Aorta (tissue), 5 donors: ENCODE data around the gene SLC6A11. TPM values are rescaled to one million over a fixed set of nuclear protein-coding genes. Genes with fewer than 3 reads are reported as not detected.

Experiments used
- ATAC-seq: fragments of 200-7000 bp; cut with Tn5 transposase; one replicate; pipeline ENCODE4 v1.9.1; 2022; ENCODE audit warnings: moderate library complexity; ENCODE audit not compliant: low FRiP score
- DNase-seq, 2 donors: peaks; one replicate each; pipeline ENCODE4 v3.0.0-alpha.2; 2020
- H3K27ac ChIP-seq, 2 donors: one replicate each; pipeline ENCODE4 v1.5.1; 2013; ENCODE audit warnings: low read length in 2 of 2, mild to moderate bottlenecking in 2 of 2, moderate library complexity in 2 of 2, control low read depth in 1 of 2, inconsistent platforms in 1 of 2, low read depth in 1 of 2
- H3K27me3 ChIP-seq, 2 donors: one replicate each; pipeline ENCODE4 v1.6.1; 2013; ENCODE audit warnings: control low read depth in 1 of 2, low read length in 1 of 2, mild to moderate bottlenecking in 1 of 2, moderate library complexity in 1 of 2; ENCODE audit not compliant: insufficient read depth in 2 of 2, control insufficient read depth in 1 of 2
- H3K36me3 ChIP-seq, 2 donors: one replicate each; pipeline ENCODE4 v1.6.1; 2013; ENCODE audit warnings: control low read depth in 1 of 2, low read length in 1 of 2, mild to moderate bottlenecking in 1 of 2; ENCODE audit not compliant: insufficient read depth in 2 of 2, control insufficient read depth in 1 of 2
- H3K4me1 ChIP-seq, 2 donors: one replicate each; pipeline ENCODE4 v1.6.1; 2013; ENCODE audit warnings: low read length in 2 of 2, control low read depth in 1 of 2, mild to moderate bottlenecking in 1 of 2, moderate library complexity in 1 of 2; ENCODE audit not compliant: insufficient read depth in 2 of 2, control insufficient read depth in 1 of 2
- H3K4me3 ChIP-seq, 2 donors: one replicate each; pipeline ENCODE4 v1.5.1; 2013; ENCODE audit warnings: low read length in 2 of 2, control low read depth in 1 of 2, mild to moderate bottlenecking in 1 of 2
- H3K9me3 ChIP-seq: one replicate; pipeline ENCODE4 v1.6.1; 2013; ENCODE audit warnings: mild to moderate bottlenecking, low read length; ENCODE audit not compliant: control insufficient read depth
- WGBS, 2 donors: extraction: QIAGEN DNeasy Blood & Tissue Kit; methylation state at CpG; one replicate each; pipeline ENCODE4 v1.1.7; 2013; 5-methylcytosine and 5-hydroxymethylcytosine counted together
- intact Hi-C, 2 donors: fragments of 100-400 bp; cut with DNase I; formaldehyde crosslinking; loops; one replicate each; pipeline versions ENCODE4 v1.14.2 to v1.15.0; 2022
- long read RNA-seq, 2 donors: library from polyadenylated mRNA; unstranded; transcript quantifications; one replicate each; pipeline ENCODE4 v2.0.0, GENCODE V29; 2020 to 2021
- polyA plus RNA-seq, 2 donors: library from polyadenylated mRNA; stranded (reverse); fragments of 200-250 nt; gene quantifications; one replicate each; pipeline ENCODE4 v1.2.3, GENCODE V29; 2013
- total RNA-seq, 2 donors: library from RNA; stranded (reverse); fragmentation: NEBNext Ultra II Directional; extraction: Animal tissue kit (Norgen Biotek cat#: 25700); gene quantifications; one replicate each; pipeline ENCODE4 v1.2.1, GENCODE V29; 2021
- donor health status: healthy with polysubstance abuse.
- donor health status: Bipolar disorder and iron deficiency.
- donor health status: DM: no; HTN: no; CAD: no.
- donor health status: DM: no; HTN: no; CAD: no.
- donor health status: DM: yes; HTN: yes; CAD: no.

SLC6A11 gene
- total RNA-seq, result not detected
- not detected for polyA plus RNA-seq
- long read RNA-seq, donor 1, result 0 reads
- long read RNA-seq, donor 2, result 0 reads

- intact Hi-C loops, result no loop called here
- no peak within 1 kb of the TSS for H3K27ac ChIP-seq
- H3K4me3 ChIP-seq, result no peak within 1 kb of the TSS
- H3K27me3 ChIP-seq, result no peaks in the 10 kb centered on the region
- no peaks in the 10 kb centered on the region for H3K4me1 ChIP-seq
- DNase-seq (no peak), ATAC-seq (no peak)
- H3K36me3 ChIP-seq, result no peaks in the 10 kb centered on the region
- H3K9me3 ChIP-seq, result no peaks in the 10 kb centered on the region
- 3% methylated on average over 69 to 96 of the region's 96 CpGs for WGBS, 2 donors
Measured at GRCh38 chr3:10816019-10816862, at the start of gene SLC6A11. Gene SLC6A11, plus strand, starts transcription at chr3:10816228. Its CDS starts 38 bp downstream, at chr3:10816266.

DNA sequence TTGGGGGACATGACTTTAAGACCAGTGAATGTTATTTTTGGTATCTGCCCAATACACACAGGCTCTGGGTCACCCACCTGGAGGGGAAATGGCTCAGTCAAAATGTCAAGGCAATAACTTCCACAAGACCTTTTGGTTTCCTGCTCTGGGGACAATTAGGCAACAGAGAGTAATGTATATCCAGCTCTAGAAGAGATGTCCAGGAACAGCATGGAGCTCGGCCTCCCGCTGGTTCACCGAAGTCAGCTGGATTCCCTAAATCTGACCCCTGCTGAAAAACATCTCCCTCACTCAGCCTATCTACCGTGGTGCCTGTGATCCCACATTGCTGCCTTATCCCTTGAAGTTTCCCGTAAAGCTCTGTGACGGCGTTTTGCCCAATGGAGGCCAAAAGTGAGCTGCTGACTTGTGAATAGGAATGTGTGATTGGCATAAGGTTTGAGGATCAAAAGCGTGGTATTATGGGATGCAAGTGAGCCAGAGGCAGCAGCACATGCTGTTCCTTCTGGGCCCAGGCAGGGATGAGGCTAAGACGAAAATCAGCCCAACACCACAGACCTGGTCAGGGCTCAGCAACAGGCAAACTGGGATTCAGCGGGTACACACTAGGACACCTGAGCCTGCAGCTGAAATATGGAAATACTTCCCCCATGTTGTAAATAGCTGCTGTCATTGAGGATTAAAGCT lies 47.2 kb upstream of the SLC6A11 start:
- no peak overlapping the region for H3K4me3 ChIP-seq
- H3K9me3 ChIP-seq, result peaks cover 5% of the 10 kb centered on the region
- 73 to 77% methylated on average over 10 of the region's 10 CpGs for WGBS, 2 donors
- DNase-seq, result no peak
- no peak overlapping the region for H3K27ac ChIP-seq
- H3K4me1 ChIP-seq, result no peaks in the 10 kb centered on the region
- H3K36me3 ChIP-seq, result no peaks in the 10 kb centered on the region
- H3K27me3 ChIP-seq, result peaks cover 0 to 3% of the 10 kb centered on the region in 2 donors
- intact Hi-C loops, result loop anchor here in 1 of 2 donors (10.0 kb wide), 1 partner anchor 286 kb away; no protein-coding TSS in a partner anchor
- ATAC-seq, result no peak

- intact Hi-C loops, result no loop called here
- 70 to 74% methylated on average over 11 of the region's 11 CpGs for WGBS, 2 donors
- no peak for ATAC-seq
- Histone ChIP-seq H3K4me1 (no peaks in the 10 kb centered on the region), H3K36me3 (no peaks in the 10 kb centered on the region), H3K9me3 (peaks cover 5% of the 10 kb centered on the region), H3K27me3 (peaks cover 0 to 3% of the 10 kb centered on the region in 2 donors), H3K4me3 (no peak overlapping the region), H3K27ac (no peak overlapping the region)
- no peak for DNase-seq
Measured at GRCh38 chr3:10770547-10770946, 45.5 kb upstream of the SLC6A11 start.

DNA sequence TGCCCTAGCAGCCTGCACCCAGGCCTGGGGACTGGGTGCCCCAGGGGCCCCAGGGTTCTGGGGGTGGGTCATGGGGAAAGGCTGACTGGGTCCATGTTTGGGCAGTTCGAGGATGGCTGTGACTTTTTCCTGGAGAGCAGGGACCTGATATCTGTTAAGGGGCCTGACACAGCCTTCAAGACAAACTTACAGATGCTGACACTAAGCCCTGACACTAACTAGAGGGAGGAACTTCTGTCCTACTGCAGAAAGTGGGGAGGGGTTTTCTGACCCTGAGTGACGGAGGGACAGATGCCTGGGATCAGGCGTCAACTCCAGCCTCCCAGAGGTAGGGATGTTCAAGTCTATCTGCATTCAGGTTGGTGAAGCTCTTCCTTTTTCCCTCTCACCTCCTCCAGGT lies 45.0 kb upstream of the SLC6A11 start:
- 54 to 62% methylated on average over 3 of the region's 3 CpGs for whole genome bisulfite sequencing, 2 donors
- Histone ChIP-seq H3K36me3 (no peaks in the 10 kb centered on the region), H3K9me3 (peaks cover 5% of the 10 kb centered on the region), H3K4me1 (no peaks in the 10 kb centered on the region), H3K4me3 (no peak overlapping the region), H3K27ac (no peak overlapping the region), H3K27me3 (peaks cover 0 to 3% of the 10 kb centered on the region in 2 donors)
- ATAC-seq (no peak), DNase-seq (no peak)
- intact Hi-C loops, result no loop called here

DNA sequence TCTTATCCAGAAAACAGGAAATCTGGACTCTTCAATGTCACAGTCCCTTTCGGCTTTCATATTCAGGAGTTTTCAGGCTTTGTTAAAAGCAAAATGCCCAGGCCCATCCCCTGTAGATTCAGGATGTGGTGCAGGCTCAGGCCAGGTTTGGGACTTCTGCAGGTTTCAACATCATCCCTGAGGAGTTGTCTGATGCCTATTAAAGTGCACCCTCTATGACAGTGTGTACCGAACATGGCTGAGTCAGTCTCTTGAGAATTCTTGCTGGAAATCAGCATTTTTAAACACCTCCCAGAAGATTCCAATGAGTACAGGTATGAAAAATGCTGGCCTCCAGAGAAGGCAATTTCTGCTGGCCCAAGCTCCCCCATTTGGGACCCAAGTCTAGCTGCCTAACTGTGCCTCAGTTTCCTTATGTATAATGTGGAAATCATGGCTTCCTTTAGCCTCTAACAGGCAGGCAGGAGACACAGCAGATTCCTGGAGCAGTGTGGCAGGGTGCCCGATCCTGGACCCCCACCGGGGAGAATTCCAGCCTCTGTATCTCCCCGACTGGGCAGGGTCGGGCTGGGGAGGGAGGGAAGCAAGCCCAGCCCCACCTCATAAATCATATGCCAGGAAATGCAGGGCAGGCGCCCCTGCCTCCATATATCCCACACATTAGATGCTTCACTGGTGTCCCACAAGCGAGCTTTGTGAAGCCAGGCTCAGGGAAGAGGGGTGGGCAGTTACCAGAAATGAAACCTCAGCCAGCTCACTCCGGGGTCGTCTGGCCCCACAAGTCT lies 44.4 kb upstream of the SLC6A11 start:
- Histone ChIP-seq H3K4me3 (no peak overlapping the region), H3K27ac (no peak overlapping the region), H3K36me3 (no peaks in the 10 kb centered on the region), H3K27me3 (peaks cover 0 to 3% of the 10 kb centered on the region in 2 donors), H3K9me3 (peaks cover 5% of the 10 kb centered on the region), H3K4me1 (no peaks in the 10 kb centered on the region)
- intact Hi-C loops, result no loop called here
- no peak for DNase-seq
- no peak for ATAC-seq
- 24 to 25% methylated on average over 8 to 10 of the region's 10 CpGs for WGBS, 2 donors

DNA sequence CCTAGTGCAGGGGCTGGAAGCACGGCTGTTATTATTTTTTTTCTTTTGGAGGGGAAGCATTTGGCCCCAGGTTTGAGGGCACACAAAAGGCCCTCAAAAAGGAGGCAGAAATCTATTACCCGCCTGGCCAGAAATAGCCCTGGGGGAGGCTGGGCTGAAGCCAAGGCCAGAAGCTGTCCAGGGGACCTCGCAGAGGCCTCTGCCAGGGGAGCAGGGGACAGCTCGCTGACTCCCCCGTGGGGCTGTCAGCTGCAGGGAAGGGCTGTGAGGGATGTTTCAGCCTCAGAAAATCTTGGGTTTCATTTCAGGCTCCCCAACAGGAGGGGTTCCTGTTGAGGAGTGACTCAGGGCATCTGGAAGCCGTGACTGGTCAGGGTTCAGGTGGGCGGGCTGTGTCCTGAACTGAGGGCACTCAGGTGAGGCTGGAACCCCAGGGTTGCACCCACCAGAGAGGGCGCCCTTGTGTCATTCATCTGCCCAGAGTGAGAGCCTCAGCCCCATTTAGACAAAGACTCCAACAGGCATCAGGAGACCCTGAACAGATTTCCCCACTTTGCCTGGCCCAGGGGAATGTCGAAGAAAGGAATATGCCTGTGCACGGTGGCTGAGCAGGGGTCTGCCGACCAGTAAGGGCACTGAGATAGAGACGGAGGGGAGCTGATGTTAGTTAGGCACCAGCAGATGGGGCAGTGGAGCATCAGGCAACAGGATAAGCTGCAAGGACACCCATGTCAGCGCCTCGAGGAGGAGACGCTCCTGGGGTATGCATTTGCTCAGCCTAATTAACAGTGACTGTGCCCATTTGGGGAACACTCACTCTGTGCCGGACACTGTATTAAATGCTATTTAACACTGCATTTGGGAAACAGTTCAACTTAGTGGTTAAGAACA lies 43.5 kb upstream of the SLC6A11 start:
- Histone ChIP-seq H3K27ac (no peak overlapping the region), H3K4me1 (no peaks in the 10 kb centered on the region), H3K4me3 (no peak overlapping the region), H3K36me3 (no peaks in the 10 kb centered on the region), H3K27me3 (peaks cover 0 to 3% of the 10 kb centered on the region in 2 donors), H3K9me3 (peaks cover 5% of the 10 kb centered on the region)
- no peak for DNase-seq
- no peak for ATAC-seq
- intact Hi-C loops, result no loop called here
- 29 to 32% methylated on average over 16 of the region's 16 CpGs for WGBS, 2 donors

- Histone ChIP-seq H3K27me3 (peaks cover 0 to 3% of the 10 kb centered on the region in 2 donors), H3K27ac (no peak overlapping the region), H3K9me3 (peaks cover 6% of the 10 kb centered on the region), H3K36me3 (no peaks in the 10 kb centered on the region), H3K4me1 (no peaks in the 10 kb centered on the region), H3K4me3 (no peak overlapping the region)
- ATAC-seq, result no peak
- intact Hi-C loops, result no loop called here
- DNase-seq, result no peak
- 68 to 73% methylated on average over 8 of the region's 8 CpGs for WGBS, 2 donors
Measured at GRCh38 chr3:10774129-10774670, 41.8 kb upstream of the SLC6A11 start.
